Measurements from ENCODE around the gene FGF11.

Gene FGF11

GRCh38 chr17:7408863-7409262 lies 30.4 kb upstream of the FGF11 start:
- no peak for DNase-seq

- no peak for DNase-seq
Observed at GRCh38 chr17:7409716-7410115, 29.6 kb upstream of the FGF11 start.

- DNase-seq: no peak
Observed at GRCh38 chr17:7410634-7411426, 28.5 kb upstream of the FGF11 start.

GRCh38 chr17:7411427-7411750 lies 27.9 kb upstream of the FGF11 start:
- DNase-seq: no peak

GRCh38 chr17:7413346-7413985 lies 25.8 kb upstream of the FGF11 start:
- no peak for DNase-seq

GRCh38 chr17:7414837-7415236 lies 24.5 kb upstream of the FGF11 start:
- no peak for DNase-seq

- DNase-seq: no peak
Observed at GRCh38 chr17:7415784-7416183, 23.5 kb upstream of the FGF11 start.

- no peak for DNase-seq
Observed at GRCh38 chr17:7416323-7416722, 23.0 kb upstream of the FGF11 start.

- no peak for DNase-seq
Observed at GRCh38 chr17:7417056-7417655, 22.2 kb upstream of the FGF11 start.

GRCh38 chr17:7418472-7419152 lies 20.7 kb upstream of the FGF11 start:
- DNase-seq: no peak

- DNase-seq: no peak
Observed at GRCh38 chr17:7419819-7420610, 19.3 kb upstream of the FGF11 start, which contains the start of gene SPEM1. TSS of gene SPEM1 (plus strand) at chr17:7420324. CDS start at chr17:7420385, 61 bp downstream.

GRCh38 chr17:7421186-7421585 lies 18.1 kb upstream of the FGF11 start:
- DNase-seq: no peak

- no peak for DNase-seq
Observed at GRCh38 chr17:7423679-7424078, 15.6 kb upstream of the FGF11 start.

- DNase-seq: no peak
Observed at GRCh38 chr17:7425316-7425715, 14.0 kb upstream of the FGF11 start, which contains the start of gene SPEM2. TSS of gene SPEM2 (plus strand) at chr17:7425616. CDS start at chr17:7425689, 73 bp downstream.

- no peak for DNase-seq
Observed at GRCh38 chr17:7425756-7426155, 13.6 kb upstream of the FGF11 start.

GRCh38 chr17:7426203-7426863 lies 13.0 kb upstream of the FGF11 start:
- no peak for DNase-seq

- no peak for DNase-seq
Observed at GRCh38 chr17:7426896-7427489, 12.3 kb upstream of the FGF11 start.

- DNase-seq: no peak
Observed at GRCh38 chr17:7427549-7427948, 11.8 kb upstream of the FGF11 start.

GRCh38 chr17:7428557-7428956 lies 10.8 kb upstream of the FGF11 start, which contains the start of gene SPEM3:
TSS of gene SPEM3 (plus strand) at chr17:7428857. CDS start at chr17:7428903, 46 bp downstream.
- DNase-seq: no peak

GRCh38 chr17:7429722-7430121 lies 9.6 kb upstream of the FGF11 start:
- DNase-seq: no peak

- DNase-seq: no peak
Observed at GRCh38 chr17:7431231-7431630, 8.1 kb upstream of the FGF11 start.

- DNase-seq: no peak
Observed at GRCh38 chr17:7432296-7432695, 7.0 kb upstream of the FGF11 start.

All from stimulated activated CD4-positive, alpha-beta T cell treated with anti-CD3 and anti-CD28 coated beads, Interleukin-12 subunit alpha, Interleukin-12 subunit beta, amount 100 ng/mL, for 4 hours (primary cell).